Astrocyte (in vitro differentiated cells and primary cell): ENCODE measurements around the gene HRAS. TPM values are rescaled to one million over a fixed set of nuclear protein-coding genes. Genes with fewer than 3 reads are reported as not detected.

Experiments
- DNase-seq: peaks from one replicate; pipeline ENCODE4 v3.0.0-alpha.2; 2010; ENCODE audit warnings: low read depth
- FAIRE-seq: peaks from 2 replicates; lab custom pipeline; 2011; peaks lifted over from hg19 to GRCh38; lab: Jason Lieb, UNC
- H2AFZ ChIP-seq: 2 replicates; pipeline ENCODE4 v1.6.0; 2012; ENCODE audit warnings: low read depth, low read length, inconsistent platforms
- H3K27ac ChIP-seq: 2 replicates; pipeline ENCODE4 v1.5.1; 2011; ENCODE audit warnings: low read depth, low read length, inconsistent platforms
- H3K27me3 ChIP-seq: 2 replicates; pipeline ENCODE4 v1.6.0; 2011; ENCODE audit warnings: low read length, inconsistent platforms; ENCODE audit not compliant: insufficient read depth
- H3K36me3 ChIP-seq: 2 replicates; pipeline ENCODE4 v1.5.1; 2011; ENCODE audit warnings: low read length, inconsistent platforms; ENCODE audit not compliant: insufficient read depth
- H3K4me1 ChIP-seq: 2 replicates; pipeline ENCODE4 v1.5.1; 2011; ENCODE audit warnings: low read length, inconsistent platforms; ENCODE audit not compliant: insufficient read depth
- H3K4me2 ChIP-seq: 2 replicates; pipeline ENCODE4 v1.6.0; 2012; ENCODE audit warnings: low read length, inconsistent platforms
- H3K4me3 ChIP-seq: 2 replicates; pipeline ENCODE4 v1.5.1; 2011; ENCODE audit warnings: low read depth, mild to moderate bottlenecking, low read length, inconsistent platforms; ENCODE audit not compliant: insufficient read depth
- H3K79me2 ChIP-seq: 2 replicates; pipeline ENCODE4 v1.6.0; 2012; ENCODE audit warnings: mild to moderate bottlenecking, low read length, inconsistent platforms; ENCODE audit not compliant: insufficient read depth
- H3K9ac ChIP-seq: 2 replicates; pipeline ENCODE4 v1.6.0; 2012; ENCODE audit warnings: mild to moderate bottlenecking, low read length, inconsistent platforms
- H3K9me3 ChIP-seq: 2 replicates; pipeline ENCODE4 v1.5.1; 2012; ENCODE audit warnings: low read depth, mild to moderate bottlenecking, low read length, inconsistent platforms; ENCODE audit not compliant: insufficient read depth
- H4K20me1 ChIP-seq: 2 replicates; pipeline ENCODE4 v1.6.0; 2012; ENCODE audit warnings: low read length, inconsistent platforms; ENCODE audit not compliant: insufficient read depth
- H3K27ac Mint-ChIP-seq: one replicate; pipeline ENCODE4 v1.8.0; 2021; ENCODE audit warnings: mild to moderate bottlenecking, mixed read lengths; ENCODE audit not compliant: unreplicated experiment
- H3K27me3 Mint-ChIP-seq: one replicate; pipeline ENCODE4 v1.8.0; 2021; ENCODE audit warnings: low read depth, mixed read lengths; ENCODE audit not compliant: unreplicated experiment
- H3K36me3 Mint-ChIP-seq: one replicate; pipeline ENCODE4 v1.8.0; 2021; ENCODE audit warnings: low read depth, mixed read lengths; ENCODE audit not compliant: unreplicated experiment
- H3K4me1 Mint-ChIP-seq: one replicate; pipeline ENCODE4 v1.8.0; 2021; ENCODE audit warnings: low read depth, mixed read lengths; ENCODE audit not compliant: unreplicated experiment
- H3K4me3 Mint-ChIP-seq: one replicate; pipeline ENCODE4 v1.8.0; 2021; ENCODE audit warnings: mild to moderate bottlenecking, moderate library complexity, mixed read lengths; ENCODE audit not compliant: unreplicated experiment
- H3K9me3 Mint-ChIP-seq: one replicate; pipeline ENCODE4 v1.8.0; 2021; ENCODE audit warnings: mild to moderate bottlenecking, mixed read lengths; ENCODE audit not compliant: unreplicated experiment
- CTCF ChIP-seq: IDR thresholded peaks from 2 replicates; pipeline ENCODE4 v1.5.1; 2011; ENCODE audit warnings: low read depth, mild to moderate bottlenecking, inconsistent platforms, low read length, moderate library complexity; ENCODE audit not compliant: insufficient read depth
- EZH2 ChIP-seq: IDR thresholded peaks from 2 replicates; pipeline ENCODE4 v1.6.1; 2012; ENCODE audit warnings: mild to moderate bottlenecking, low read length, inconsistent platforms; ENCODE audit not compliant: insufficient read depth
- total RNA-seq: library from RNA; stranded (reverse); gene quantifications from 2 replicates; pipeline ENCODE4 v1.2.1, GENCODE V29; 2021

HRAS gene
- total RNA-seq, 1 donor from 2014 or later = 84.2 TPM

GRCh38 chr11:573146-573759 is 37.9 kb upstream of the HRAS start:
- peaks cover 17% of the 10 kb centered on the region for H3K4me1 Mint-ChIP-seq
- TF ChIP-seq EZH2 (no peak), CTCF (no peak)
- FAIRE-seq = no peak

GRCh38 chr11:571802-572185 is 36.4 kb upstream of the HRAS start:
- DNase-seq (no peak), FAIRE-seq (no peak)
- H3K27ac ChIP-seq = no peak overlapping the region
- H3K4me3 Mint-ChIP-seq = no peak overlapping the region
- no peak overlapping the region for H3K9ac ChIP-seq
- H3K27me3 ChIP-seq = peaks cover 6% of the 10 kb centered on the region
- peaks cover 5% of the 10 kb centered on the region for H3K36me3 Mint-ChIP-seq
- no peak overlapping the region for H3K4me3 ChIP-seq
- TF ChIP-seq CTCF = no peak
- TF ChIP-seq EZH2 = no peak
- H3K9me3 Mint-ChIP-seq = no peaks in the 10 kb centered on the region
- H3K4me2 ChIP-seq = no peak overlapping the region
- no peaks in the 10 kb centered on the region for H3K9me3 ChIP-seq
- H3K4me1 ChIP-seq = peaks cover 10% of the 10 kb centered on the region
- H3K27ac Mint-ChIP-seq = no peak overlapping the region
- peaks cover 17% of the 10 kb centered on the region for H3K27me3 Mint-ChIP-seq
- H2AFZ ChIP-seq = no peak overlapping the region
- H4K20me1 ChIP-seq = peaks cover under 1% of the 10 kb centered on the region
- H3K36me3 ChIP-seq = no peaks in the 10 kb centered on the region
- H3K4me1 Mint-ChIP-seq = peaks cover 8% of the 10 kb centered on the region
- peaks cover 1% of the 10 kb centered on the region for H3K79me2 ChIP-seq

More at GRCh38 chr11:573146-573759, 37.9 kb upstream of the HRAS start:
- H3K27me3 Mint-ChIP-seq = peaks cover 17% of the 10 kb centered on the region
- H3K36me3 ChIP-seq = no peaks in the 10 kb centered on the region
- peaks cover 7% of the 10 kb centered on the region for H3K36me3 Mint-ChIP-seq
- H3K27ac ChIP-seq = no peak overlapping the region
- no peak overlapping the region for H3K4me2 ChIP-seq
- DNase-seq = no peak
- H3K9me3 ChIP-seq = no peaks in the 10 kb centered on the region
- no peak overlapping the region for H3K27ac Mint-ChIP-seq
- peaks cover 15% of the 10 kb centered on the region for H4K20me1 ChIP-seq
- peaks cover 20% of the 10 kb centered on the region for H3K4me1 ChIP-seq
- no peaks in the 10 kb centered on the region for H3K9me3 Mint-ChIP-seq
- peaks cover 16% of the 10 kb centered on the region for H3K79me2 ChIP-seq
- H3K4me3 ChIP-seq = no peak overlapping the region
- H3K27me3 ChIP-seq = peaks cover 6% of the 10 kb centered on the region
- H3K9ac ChIP-seq = no peak overlapping the region
- H3K4me3 Mint-ChIP-seq = no peak overlapping the region
- H2AFZ ChIP-seq = no peak overlapping the region
